ENCODE results near the gene HYAL4.

DNA sequence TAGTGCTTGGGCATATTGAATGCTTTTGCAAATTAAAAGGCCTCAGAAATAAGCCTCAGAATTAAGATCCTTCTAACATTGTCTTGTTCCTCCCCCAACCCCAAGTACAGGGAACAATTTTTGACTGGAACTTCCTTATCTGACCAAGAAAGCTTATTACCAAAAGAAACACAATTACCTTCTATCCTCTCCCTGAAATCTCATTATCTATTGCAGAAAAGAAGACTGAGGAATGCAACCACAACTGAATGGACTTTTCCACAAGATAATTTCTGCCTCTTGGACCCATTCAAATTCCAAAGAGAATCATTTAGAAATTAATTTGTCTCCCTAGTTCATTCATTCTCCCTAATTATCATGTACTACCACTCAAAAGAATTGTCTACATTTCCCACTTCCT is 43.2 kb downstream of the HYAL4 start:
- TF ChIP-seq EZH2phosphoT487 (IDR thresholded peaks at IDR 0.05; ENCODE audit: borderline replicate concordance, low read depth) (no peak), TAF1 (IDR thresholded peaks at IDR 0.05; ENCODE audit: borderline replicate concordance, low read depth, low read length) (no peak), EP300 (IDR thresholded peaks at IDR 0.05; ENCODE audit: borderline replicate concordance in 1 of 2, low read depth in 1 of 2, low read length in 1 of 2) (no peak), MEF2A (IDR thresholded peaks at IDR 0.05; ENCODE audit: borderline replicate concordance, low read depth) (no peak), YY1 (IDR thresholded peaks at IDR 0.05; ENCODE audit: low read depth) (no peak), RXRA (IDR thresholded peaks at IDR 0.05; ENCODE audit: borderline replicate concordance, low read depth) (no peak)
- TF ChIP-seq, protein P1, sequence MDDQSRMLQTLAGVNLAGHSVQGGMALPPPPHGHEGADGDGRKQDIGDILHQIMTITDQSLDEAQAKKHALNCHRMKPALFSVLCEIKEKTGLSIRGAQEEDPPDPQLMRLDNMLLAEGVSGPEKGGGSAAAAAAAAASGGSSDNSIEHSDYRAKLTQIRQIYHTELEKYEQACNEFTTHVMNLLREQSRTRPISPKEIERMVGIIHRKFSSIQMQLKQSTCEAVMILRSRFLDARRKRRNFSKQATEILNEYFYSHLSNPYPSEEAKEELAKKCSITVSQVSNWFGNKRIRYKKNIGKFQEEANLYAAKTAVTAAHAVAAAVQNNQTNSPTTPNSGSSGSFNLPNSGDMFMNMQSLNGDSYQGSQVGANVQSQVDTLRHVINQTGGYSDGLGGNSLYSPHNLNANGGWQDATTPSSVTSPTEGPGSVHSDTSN (IDR thresholded peaks at IDR 0.05), result no peak
- TF ChIP-seq, protein P2, sequence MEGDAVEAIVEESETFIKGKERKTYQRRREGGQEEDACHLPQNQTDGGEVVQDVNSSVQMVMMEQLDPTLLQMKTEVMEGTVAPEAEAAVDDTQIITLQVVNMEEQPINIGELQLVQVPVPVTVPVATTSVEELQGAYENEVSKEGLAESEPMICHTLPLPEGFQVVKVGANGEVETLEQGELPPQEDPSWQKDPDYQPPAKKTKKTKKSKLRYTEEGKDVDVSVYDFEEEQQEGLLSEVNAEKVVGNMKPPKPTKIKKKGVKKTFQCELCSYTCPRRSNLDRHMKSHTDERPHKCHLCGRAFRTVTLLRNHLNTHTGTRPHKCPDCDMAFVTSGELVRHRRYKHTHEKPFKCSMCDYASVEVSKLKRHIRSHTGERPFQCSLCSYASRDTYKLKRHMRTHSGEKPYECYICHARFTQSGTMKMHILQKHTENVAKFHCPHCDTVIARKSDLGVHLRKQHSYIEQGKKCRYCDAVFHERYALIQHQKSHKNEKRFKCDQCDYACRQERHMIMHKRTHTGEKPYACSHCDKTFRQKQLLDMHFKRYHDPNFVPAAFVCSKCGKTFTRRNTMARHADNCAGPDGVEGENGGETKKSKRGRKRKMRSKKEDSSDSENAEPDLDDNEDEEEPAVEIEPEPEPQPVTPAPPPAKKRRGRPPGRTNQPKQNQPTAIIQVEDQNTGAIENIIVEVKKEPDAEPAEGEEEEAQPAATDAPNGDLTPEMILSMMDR (IDR thresholded peaks at IDR 0.05), result no peak
- TF ChIP-seq, protein P3, sequence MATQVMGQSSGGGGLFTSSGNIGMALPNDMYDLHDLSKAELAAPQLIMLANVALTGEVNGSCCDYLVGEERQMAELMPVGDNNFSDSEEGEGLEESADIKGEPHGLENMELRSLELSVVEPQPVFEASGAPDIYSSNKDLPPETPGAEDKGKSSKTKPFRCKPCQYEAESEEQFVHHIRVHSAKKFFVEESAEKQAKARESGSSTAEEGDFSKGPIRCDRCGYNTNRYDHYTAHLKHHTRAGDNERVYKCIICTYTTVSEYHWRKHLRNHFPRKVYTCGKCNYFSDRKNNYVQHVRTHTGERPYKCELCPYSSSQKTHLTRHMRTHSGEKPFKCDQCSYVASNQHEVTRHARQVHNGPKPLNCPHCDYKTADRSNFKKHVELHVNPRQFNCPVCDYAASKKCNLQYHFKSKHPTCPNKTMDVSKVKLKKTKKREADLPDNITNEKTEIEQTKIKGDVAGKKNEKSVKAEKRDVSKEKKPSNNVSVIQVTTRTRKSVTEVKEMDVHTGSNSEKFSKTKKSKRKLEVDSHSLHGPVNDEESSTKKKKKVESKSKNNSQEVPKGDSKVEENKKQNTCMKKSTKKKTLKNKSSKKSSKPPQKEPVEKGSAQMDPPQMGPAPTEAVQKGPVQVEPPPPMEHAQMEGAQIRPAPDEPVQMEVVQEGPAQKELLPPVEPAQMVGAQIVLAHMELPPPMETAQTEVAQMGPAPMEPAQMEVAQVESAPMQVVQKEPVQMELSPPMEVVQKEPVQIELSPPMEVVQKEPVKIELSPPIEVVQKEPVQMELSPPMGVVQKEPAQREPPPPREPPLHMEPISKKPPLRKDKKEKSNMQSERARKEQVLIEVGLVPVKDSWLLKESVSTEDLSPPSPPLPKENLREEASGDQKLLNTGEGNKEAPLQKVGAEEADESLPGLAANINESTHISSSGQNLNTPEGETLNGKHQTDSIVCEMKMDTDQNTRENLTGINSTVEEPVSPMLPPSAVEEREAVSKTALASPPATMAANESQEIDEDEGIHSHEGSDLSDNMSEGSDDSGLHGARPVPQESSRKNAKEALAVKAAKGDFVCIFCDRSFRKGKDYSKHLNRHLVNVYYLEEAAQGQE (IDR thresholded peaks at IDR 0.05; ENCODE audit: low read depth, low read length), result no peak

Data from SK-N-SH (cell line).